Lung (tissue), 12 donors: ENCODE results near the gene CDH4. TPM values are rescaled to one million over a fixed set of nuclear protein-coding genes. Genes with fewer than 3 reads are reported as not detected.

Source experiments
- ATAC-seq: fragments of 200-7000 bp; cut with Tn5 transposase; one replicate; pipeline ENCODE4 v1.9.1; 2020; ENCODE audit warnings: moderate number of reproducible peaks; ENCODE audit not compliant: insufficient read depth, low FRiP score
- DNase-seq, 3 donors: peaks; one replicate each; pipeline ENCODE4 v3.0.0-alpha.2; 2013 to 2017
- H3K27ac ChIP-seq, 2 donors: one replicate each; pipeline ENCODE4 v1.5.1; 2013; ENCODE audit warnings: mild to moderate bottlenecking in 2 of 2, moderate library complexity in 2 of 2, control low read depth in 1 of 2, inconsistent platforms in 1 of 2, low read depth in 1 of 2, low read length in 1 of 2
- H3K27me3 ChIP-seq, 3 donors: one replicate each; pipeline ENCODE4 v1.5.1; 2013; ENCODE audit warnings: low read length in 2 of 3; ENCODE audit not compliant: control insufficient read depth in 3 of 3, insufficient read depth in 3 of 3
- H3K36me3 ChIP-seq, 4 donors: one replicate each; pipeline ENCODE4 v1.5.1; 2013; ENCODE audit warnings: low read length in 4 of 4, mild to moderate bottlenecking in 1 of 4, moderate library complexity in 1 of 4; ENCODE audit not compliant: control insufficient read depth in 4 of 4, insufficient read depth in 4 of 4
- H3K4me1 ChIP-seq, 5 donors: one replicate each; pipeline ENCODE4 v1.5.1; 2013; ENCODE audit warnings: low read length in 5 of 5, mild to moderate bottlenecking in 2 of 5, moderate library complexity in 1 of 5; ENCODE audit not compliant: control insufficient read depth in 5 of 5, insufficient read depth in 5 of 5
- H3K4me3 ChIP-seq: one replicate; pipeline ENCODE4 v1.5.1; 2013; ENCODE audit warnings: mild to moderate bottlenecking, control low read depth, moderate library complexity
- H3K9ac ChIP-seq, 2 donors: one replicate each; pipeline ENCODE4 v1.5.1; 2013; ENCODE audit warnings: low read length in 2 of 2, control low read depth in 1 of 2; ENCODE audit not compliant: insufficient read depth in 1 of 2
- H3K9me3 ChIP-seq, 4 donors: one replicate each; pipeline ENCODE4 v1.5.1; 2013; ENCODE audit warnings: low read length in 3 of 4, mild to moderate bottlenecking in 1 of 4, moderate library complexity in 1 of 4; ENCODE audit not compliant: control insufficient read depth in 4 of 4, insufficient read depth in 3 of 4
- CTCF ChIP-seq: IDR thresholded peaks from 2 replicates; pipeline ENCODE4 v1.5.1; 2012; ENCODE audit warnings: mild to moderate bottlenecking; ENCODE audit errors: control extremely low read depth, extremely low read depth
- WGBS, 2 donors: extraction: QIAGEN DNeasy Blood & Tissue Kit; methylation state at CpG; one replicate each; pipeline ENCODE4 v1.1.7; 2013; 5-methylcytosine and 5-hydroxymethylcytosine counted together
- polyA plus RNA-seq, 2 donors: library from polyadenylated mRNA; stranded (reverse); fragments of 200-250 nt; gene quantifications; one replicate each; pipeline ENCODE4 v1.2.1, GENCODE V29; 2013
- total RNA-seq, 2 donors: library from RNA; depleted of rRNA in 1 of 2; stranded (reverse); fragments of >200 nt in 1 of 2; gene quantifications; one replicate each; pipeline ENCODE4 v1.2.1, GENCODE V29; 2014 to 2021
- donor health status: control.
- donor health status: control.
- donor health status: Bipolar disorder and iron deficiency.
- donor health status: healthy.
- donor health status: DM: yes; HTN: yes; CAD: no.

The CDH4 gene
- total and polyA plus RNA-seq, 4 donors: 0.10 to 2.1 (median 0.34) TPM

- no peak overlapping the region for H3K4me3 ChIP-seq
These were observed 589.9 kb downstream of the CDH4 start for GRCh38 chr20:61841966-61842365.

GRCh38 chr20:61844621-61845020 is 592.6 kb downstream of the CDH4 start:
- ATAC-seq: no peak
- no peak overlapping the region for H3K9ac ChIP-seq
- peaks cover 0 to 4% (median 0%) of the 10 kb centered on the region in 3 donors for H3K27me3 ChIP-seq
- 89% methylated on average over 17 of the region's 17 CpGs for WGBS, 2 donors
- no peak overlapping the region for H3K27ac ChIP-seq
- peaks cover 0 to 10% (median 0%) of the 10 kb centered on the region in 4 donors for H3K9me3 ChIP-seq
- TF ChIP-seq CTCF: no peak
- no peak overlapping the region for H3K4me3 ChIP-seq
- H3K4me1 ChIP-seq: peaks cover 0 to 3% (median 0%) of the 10 kb centered on the region in 5 donors
- peaks cover 0 to 4% (median under 1%) of the 10 kb centered on the region in 4 donors for H3K36me3 ChIP-seq
- no peak for DNase-seq

More at GRCh38 chr20:61841966-61842365, 589.9 kb downstream of the CDH4 start:
- no peak for TF ChIP-seq CTCF
- Histone ChIP-seq H3K27me3 (peaks cover 0 to 7% (median 2%) of the 10 kb centered on the region in 3 donors), H3K9ac (no peak overlapping the region), H3K36me3 (peaks cover 0 to 2% (median 0%) of the 10 kb centered on the region in 4 donors), H3K9me3 (peaks cover 0 to 4% (median under 1%) of the 10 kb centered on the region in 4 donors), H3K27ac (no peak overlapping the region), H3K4me1 (no peaks in the 10 kb centered on the region)
- ATAC-seq (no peak), DNase-seq (peak in 1 of 3 donors; percentile 12)
- 45 to 66% methylated on average over 9 of the region's 9 CpGs for WGBS, 2 donors

GRCh38 chr20:61845233-61845671 is 593.2 kb downstream of the CDH4 start:
- no peak for DNase-seq
- 47 to 62% methylated on average over 19 of the region's 19 CpGs for WGBS, 2 donors

More at GRCh38 chr20:61845233-61845671, 593.2 kb downstream of the CDH4 start:
- ATAC-seq: no peak
- Histone ChIP-seq H3K9ac (no peak overlapping the region), H3K4me3 (no peak overlapping the region), H3K27ac (no peak overlapping the region), H3K9me3 (peaks cover 0 to 13% (median 0%) of the 10 kb centered on the region in 4 donors), H3K27me3 (peaks cover 0 to 8% (median 0%) of the 10 kb centered on the region in 3 donors), H3K4me1 (peaks cover 0 to 8% (median 0%) of the 10 kb centered on the region in 5 donors), H3K36me3 (peaks cover 0 to 4% (median 0%) of the 10 kb centered on the region in 4 donors)
- no peak for TF ChIP-seq CTCF
